Astrocyte of the hippocampus (primary cell): ENCODE results near the gene TMEM132A.

ENCODE experiments used
- DNase-seq: peaks from one replicate; pipeline ENCODE4 v3.0.0; 2011; ENCODE audit warnings: low read depth, low spot score

The TMEM132A gene

DNA sequence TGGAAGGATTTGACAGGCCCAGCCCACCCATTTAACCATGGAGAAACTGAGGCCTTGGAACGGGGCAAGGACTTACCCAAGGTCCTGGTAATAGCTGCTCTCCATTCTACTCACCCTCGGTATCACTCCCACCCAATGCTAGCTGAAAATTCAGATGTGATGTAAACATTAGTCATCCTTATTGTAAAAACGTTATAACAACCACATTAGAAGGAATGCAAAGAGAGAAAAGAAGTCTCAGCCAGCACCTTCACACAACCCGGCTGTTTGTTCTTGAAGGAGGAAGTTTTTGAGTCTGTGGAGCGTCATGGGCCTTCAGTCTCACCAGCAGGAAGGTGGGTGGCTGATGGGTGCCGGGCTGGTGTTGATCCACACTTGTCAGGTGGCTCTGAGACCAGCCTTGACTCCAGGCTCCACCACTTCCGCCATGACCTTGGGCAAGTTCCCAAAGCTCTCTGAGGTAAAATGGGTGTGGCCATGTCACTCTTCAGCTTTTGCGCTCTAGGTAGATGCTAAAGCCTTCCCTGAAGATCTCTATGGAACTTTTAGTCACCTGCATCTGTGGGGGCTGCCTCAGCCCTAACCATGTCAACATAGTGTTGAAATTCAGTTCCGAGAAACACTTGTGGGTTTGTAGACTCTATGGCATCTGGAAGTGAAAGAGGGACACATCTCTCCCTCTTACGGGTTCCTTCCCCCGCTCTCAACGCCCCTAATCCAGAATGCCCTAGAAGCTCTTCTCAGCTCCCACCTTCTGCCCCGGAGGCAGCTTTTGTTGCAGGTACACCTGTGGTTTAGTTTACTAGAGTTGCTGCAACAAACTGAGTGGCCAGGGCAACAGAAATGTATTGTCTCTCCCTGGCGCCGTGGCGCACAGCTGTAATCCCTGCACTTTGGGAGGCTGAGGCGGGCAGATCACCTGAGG, 62.0 kb downstream of the TMEM132A start:
- DNase-seq = peak; percentile 26
